ENCODE measurements around the gene HNRNPC. TPM values are rescaled to one million over a fixed set of nuclear protein-coding genes. Genes with fewer than 3 reads are reported as not detected.

The HNRNPC gene
- total and polyA plus RNA-seq, 2 of the 8 experiments (the other 6 are each of a cell fraction or from before 2014, with no cell fraction given) = 781 to 1,207 TPM

- no peak for FAIRE-seq
- H3K4ac ChIP-seq (replicated peaks; ENCODE audit: insufficient read length, low read depth, low read length) = no peak overlapping the region
- H3K79me2 ChIP-seq (ENCODE audit: control insufficient read depth in 1 of 2, insufficient read depth in 2 of 2, low read length in 2 of 2) = no peaks in the 10 kb centered on the region
- H3K27me3 ChIP-seq (replicated peaks in 1 of 4; ENCODE audit: control insufficient read depth in 3 of 4, extremely low read depth in 1 of 4, insufficient read depth in 3 of 4, low read length in 3 of 4) = no peaks in the 10 kb centered on the region
- no peaks in the 10 kb centered on the region for H3K23me2 ChIP-seq (ENCODE audit: low read depth, low read length)
- no peak overlapping the region for H2BK5ac ChIP-seq (ENCODE audit: low read depth, low read length)
- no peak overlapping the region for H3K14ac ChIP-seq (ENCODE audit: insufficient read length)
- H3K23ac ChIP-seq (ENCODE audit: insufficient read length) = no peak overlapping the region
- H3K79me1 ChIP-seq (ENCODE audit: low read depth, low read length) = no peaks in the 10 kb centered on the region
- 84% methylated on average over 4 of the region's 4 CpGs; no CpG with 5 or more reads in 1 of the 2 experiments for WGBS, 2 experiments (ENCODE audit: extremely low coverage in 1 of 2, insufficient coverage in 1 of 2, insufficient read length in 1 of 2, insufficient replicate concordance in 2 of 2, low coverage in 1 of 2, low lambda C conversion rate in 2 of 2, missing lambda C conversion rate in 1 of 2)
- ChIA-PET POLR2A (ENCODE audit: partially characterized antibody) (interaction anchor here (1.1 kb wide), 1 partner anchor 44 kb away, joined by 4 read pairs; no protein-coding TSS in a partner anchor), CTCF (ENCODE audit: partially characterized antibody) (interaction anchor here (0.6 to 0.8 kb wide), 2 partner anchors 13 to 741 kb away, joined by 3 read pairs; no protein-coding TSS in a partner anchor)
- H2BK20ac ChIP-seq (ENCODE audit: low read length) = no peak overlapping the region
- H2BK120ac ChIP-seq (replicated peaks; ENCODE audit: low read depth, low read length) = no peak overlapping the region
- H4K5ac ChIP-seq (ENCODE audit: insufficient read length, low read depth, low read length) = no peak overlapping the region
- no peak overlapping the region for H3K56ac ChIP-seq (replicated peaks; ENCODE audit: insufficient read length, low read depth, low read length)
- no peak overlapping the region for H2AK5ac ChIP-seq (ENCODE audit: low read depth, low read length)
- no peak overlapping the region for H3K9ac ChIP-seq (replicated peaks in 1 of 4; ENCODE audit: extremely low read depth in 1 of 4, low read depth in 3 of 4, low read length in 3 of 4)
- H4K20me1 ChIP-seq (replicated peaks in 1 of 2; ENCODE audit: control insufficient read depth in 1 of 2, insufficient read depth in 2 of 2, low read length in 2 of 2) = no peaks in the 10 kb centered on the region
- no peak overlapping the region for H3K27ac ChIP-seq (ENCODE audit: low read depth, low read length)
- H2AFZ ChIP-seq (ENCODE audit: low read length) = no peak overlapping the region
- H3K18ac ChIP-seq (ENCODE audit: extremely low read depth, low read length) = no peak overlapping the region
- H2BK12ac ChIP-seq (ENCODE audit: low read depth, low read length) = no peak overlapping the region
- no peaks in the 10 kb centered on the region for H3K9me3 ChIP-seq (ENCODE audit: insufficient read depth in 2 of 2, low read depth in 1 of 2, low read length in 1 of 2)
- no peak overlapping the region for H4K8ac ChIP-seq (ENCODE audit: extremely low read depth, insufficient read depth, low read length)
- H3K4me3 ChIP-seq (ENCODE audit: extremely low read depth in 1 of 4, insufficient read depth in 2 of 4, low read depth in 3 of 4, low read length in 4 of 4) = no peak overlapping the region
- no peaks in the 10 kb centered on the region for H3K4me1 ChIP-seq (replicated peaks in 1 of 4; ENCODE audit: control insufficient read depth in 3 of 4, insufficient read depth in 4 of 4, low read length in 3 of 4)
- H2BK15ac ChIP-seq (ENCODE audit: low read length) = no peak overlapping the region
- no peak overlapping the region for H3K4me2 ChIP-seq (ENCODE audit: insufficient read depth in 1 of 2, low read depth in 2 of 2, low read length in 2 of 2)
- no peak for DNase-seq (ENCODE audit: low read depth in 1 of 2, low spot score in 2 of 2)
- H4K91ac ChIP-seq (replicated peaks; ENCODE audit: insufficient read length, low read length) = no peak overlapping the region
- H3K36me3 ChIP-seq (ENCODE audit: control insufficient read depth in 2 of 4, insufficient read depth in 4 of 4, low read length in 3 of 4) = no peaks in the 10 kb centered on the region
- no peak for TF ChIP-seq CBX5 (IDR thresholded peaks at IDR 0.05; ENCODE audit: low read depth, low read length)
- TF ChIP-seq SP4 (IDR thresholded peaks at IDR 0.05; ENCODE audit: low read length) = no peak
- no peak for TF ChIP-seq POLR2AphosphoS5 (IDR thresholded peaks at IDR 0.05; ENCODE audit: low read depth, low read length)
- no peak for TF ChIP-seq SIX5 (IDR thresholded peaks at IDR 0.05; ENCODE audit: low read depth, low read length)
- no peak for TF ChIP-seq HDAC2 (IDR thresholded peaks at IDR 0.05; ENCODE audit: borderline replicate concordance in 1 of 2, low read depth in 2 of 2, low read length in 2 of 2)
- no peak for TF ChIP-seq SP1 (IDR thresholded peaks at IDR 0.05; ENCODE audit: low read depth, low read length)
- TF ChIP-seq RFX5 (IDR thresholded peaks at IDR 0.05; ENCODE audit: borderline replicate concordance, low read depth, low read length) = no peak
- TF ChIP-seq SRF (IDR thresholded peaks at IDR 0.05; ENCODE audit: low read depth, low read length) = no peak
- no peak for TF ChIP-seq SAP30 (IDR thresholded peaks at IDR 0.05; ENCODE audit: insufficient read depth, insufficient replicate concordance, low read length)
- no peak for TF ChIP-seq CEBPB (IDR thresholded peaks at IDR 0.05; ENCODE audit: low read depth, low read length)
- TF ChIP-seq ATF2 (IDR thresholded peaks at IDR 0.05; ENCODE audit: low read length) = no peak
- TF ChIP-seq ASH2L (IDR thresholded peaks at IDR 0.05; ENCODE audit: low read length) = no peak
- TF ChIP-seq CHD1 (IDR thresholded peaks at IDR 0.05; ENCODE audit: low read depth, low read length) = no peak
Measured at GRCh38 chr14:21160061-21160610, 109.1 kb downstream of the HNRNPC start.

All from H1 (cell line).